CD8-positive, alpha-beta memory T cell (primary cell): ENCODE results near the gene KNDC1. TPM values are rescaled to one million over a fixed set of nuclear protein-coding genes. Genes with fewer than 3 reads are reported as not detected.

ENCODE experiments used
- CTCF ChIA-PET: fragments of 350-600 bp; sonication (Branson Sonifier 250); formaldehyde crosslinking; loops from one replicate; lab custom pipeline; 2021; ENCODE audit warnings: antibody characterized with exemption; lab: Charles Lee
- POLR2A ChIA-PET: fragments of 350-600 bp; sonication (Branson Sonifier 250); formaldehyde crosslinking; loops from one replicate; lab custom pipeline; 2021; ENCODE audit warnings: antibody characterized with exemption; lab: Charles Lee
- DNase-seq, 5 donors: peaks; one replicate each; pipeline versions ENCODE4 v3.0.0 to v3.0.0-alpha.2; 2020 to 2022; ENCODE audit warnings: mixed read lengths in 1 of 5
- H3K27ac ChIP-seq: one replicate; pipeline ENCODE4 v1.7.0; 2013; ENCODE audit warnings: low read depth, mild to moderate bottlenecking, low read length, moderate library complexity
- H3K27me3 ChIP-seq: 2 replicates; pipeline ENCODE4 v1.7.0; 2013; ENCODE audit warnings: low read length, mild to moderate bottlenecking; ENCODE audit not compliant: insufficient read depth, poor library complexity, severe bottlenecking
- H3K36me3 ChIP-seq: 2 replicates; pipeline ENCODE4 v1.7.0; 2013; ENCODE audit warnings: mild to moderate bottlenecking, low read length, moderate library complexity; ENCODE audit not compliant: insufficient read depth
- H3K4me1 ChIP-seq: 2 replicates; pipeline ENCODE4 v1.7.0; 2013; ENCODE audit warnings: mild to moderate bottlenecking, low read length, moderate library complexity; ENCODE audit not compliant: insufficient read depth
- H3K4me3 ChIP-seq: 2 replicates; pipeline ENCODE4 v1.7.0; 2013; ENCODE audit warnings: mild to moderate bottlenecking, low read length
- H3K9me3 ChIP-seq: 2 replicates; pipeline ENCODE4 v1.7.0; 2013; ENCODE audit warnings: mild to moderate bottlenecking, low read length
- H3K27ac Mint-ChIP-seq, 8 donors: one replicate each; pipeline ENCODE4 v1.8.0; 2020 to 2021; ENCODE audit warnings: mixed read lengths in 8 of 8, mild to moderate bottlenecking in 6 of 8, inconsistent platforms in 3 of 8, moderate library complexity in 3 of 8
- H3K27me3 Mint-ChIP-seq, 2 donors: one replicate each; pipeline ENCODE4 v1.8.0; 2020 to 2021; ENCODE audit warnings: mixed read lengths in 2 of 2, mild to moderate bottlenecking in 1 of 2, moderate library complexity in 1 of 2
- H3K36me3 Mint-ChIP-seq, 3 donors: one replicate each; pipeline ENCODE4 v1.8.0; 2020 to 2021; ENCODE audit warnings: mixed read lengths in 3 of 3, inconsistent platforms in 1 of 3, mild to moderate bottlenecking in 1 of 3
- H3K4me1 Mint-ChIP-seq, 3 donors: one replicate each; pipeline ENCODE4 v1.8.0; 2020 to 2021; ENCODE audit warnings: mixed read lengths in 3 of 3, inconsistent platforms in 1 of 3, mild to moderate bottlenecking in 1 of 3
- H3K4me3 Mint-ChIP-seq, 7 donors: one replicate each; pipeline ENCODE4 v1.8.0; 2020 to 2021; ENCODE audit warnings: mixed read lengths in 7 of 7, mild to moderate bottlenecking in 6 of 7, moderate library complexity in 4 of 7, inconsistent platforms in 2 of 7
- H3K9me3 Mint-ChIP-seq, 5 donors: one replicate each; pipeline ENCODE4 v1.8.0; 2020 to 2022; ENCODE audit warnings: mixed read lengths in 5 of 5, mild to moderate bottlenecking in 3 of 5, moderate library complexity in 2 of 5, inconsistent platforms in 1 of 5
- polyA plus RNA-seq: library from polyadenylated mRNA; unstranded; fragments of 300-500 nt; fragmentation: Illumina TruSeq; gene quantifications from one replicate; pipeline ENCODE4 v1.2.3, GENCODE V29; 2021
- total RNA-seq, 2 experiments: library from RNA; stranded (reverse); gene quantifications; one replicate each; pipeline ENCODE4 v1.2.3, GENCODE V29; 2021

KNDC1 gene
- total and polyA plus RNA-seq, 3 experiments from 2014 or later: 0.05 TPM; not detected in 2

GRCh38 chr10:133275684-133276092, 115.7 kb downstream of the KNDC1 start:
- H3K36me3 Mint-ChIP-seq: peaks cover 0 to 34% (median 0%) of the 10 kb centered on the region in 3 donors
- DNase-seq: peak in 3 of 5 donors; percentile 36 to 68 (median 44)
- peak overlapping the region; percentile 93 to 99 (median 96) for H3K27ac Mint-ChIP-seq
- H3K27ac ChIP-seq: peak overlapping the region; percentile 93
- H3K4me3 Mint-ChIP-seq: peak overlapping the region; percentile 88 to 97 (median 91)
- peaks cover 23 to 54% (median 34%) of the 10 kb centered on the region in 3 donors for H3K4me1 Mint-ChIP-seq
- POLR2A ChIA-PET: interaction anchor here (1.0 to 1.5 kb wide), 5 partner anchors 11 to 114 kb away, joined by 3 to 8 read pairs (median 5); no protein-coding TSS in a partner anchor
- H3K27me3 ChIP-seq: no peaks in the 10 kb centered on the region
- H3K9me3 ChIP-seq: no peaks in the 10 kb centered on the region
- CTCF ChIA-PET: interaction anchor here (0.8 to 3.5 kb wide), 9 partner anchors 9 to 131 kb away, joined by 3 to 17 read pairs (median 5); no protein-coding TSS in a partner anchor
- no peaks in the 10 kb centered on the region for H3K27me3 Mint-ChIP-seq
- H3K4me3 ChIP-seq: peak overlapping the region; percentile 88
- peaks cover 45% of the 10 kb centered on the region for H3K4me1 ChIP-seq
- H3K9me3 Mint-ChIP-seq: no peaks in the 10 kb centered on the region
- H3K36me3 ChIP-seq: peaks cover 3% of the 10 kb centered on the region

Other genes starting within 250 kb of the KNDC1 start
- gene CFAP46, start 217.6 kb upstream of the KNDC1 start, total RNA-seq: under 1 TPM in 1 of 2 experiments, not detected in 1; 0.09 TPM
- gene CFAP46, start 217.6 kb upstream of the KNDC1 start, polyA plus RNA-seq: not detected
- not detected for gene ADGRA1, start 72.3 kb upstream of the KNDC1 start, total RNA-seq
- gene ADGRA1, start 72.3 kb upstream of the KNDC1 start, polyA plus RNA-seq: not detected
- not detected for gene UTF1, start 70.0 kb downstream of the KNDC1 start, total RNA-seq
- not detected for gene UTF1, start 70.0 kb downstream of the KNDC1 start, polyA plus RNA-seq
- not detected for gene VENTX, start 77.6 kb downstream of the KNDC1 start, total RNA-seq
- gene VENTX, start 77.6 kb downstream of the KNDC1 start, polyA plus RNA-seq: not detected
- 10 to 100 TPM; 67.0 to 70.0 TPM for gene ADAM8, start 116.6 kb downstream of the KNDC1 start, total RNA-seq
- 74.9 TPM for gene ADAM8, start 116.6 kb downstream of the KNDC1 start, polyA plus RNA-seq
- 10 to 100 TPM; 67.9 to 68.1 TPM for gene TUBGCP2, start 148.7 kb downstream of the KNDC1 start, total RNA-seq
- 39.9 TPM for gene TUBGCP2, start 148.7 kb downstream of the KNDC1 start, polyA plus RNA-seq
- gene ZNF511, start 148.7 kb downstream of the KNDC1 start, total RNA-seq: 10 to 100 TPM; 82.2 to 83.2 TPM
- gene ZNF511, start 148.7 kb downstream of the KNDC1 start, polyA plus RNA-seq: 90.8 TPM
- gene CALY, start 176.7 kb downstream of the KNDC1 start, total RNA-seq: 1 to 10 TPM in 1 of 2 experiments, under 1 TPM in 1; 0.92 to 1.3 TPM
- 0.83 TPM for gene CALY, start 176.7 kb downstream of the KNDC1 start, polyA plus RNA-seq
- gene PRAP1, start 187.2 kb downstream of the KNDC1 start, total RNA-seq: not detected
- gene PRAP1, start 187.2 kb downstream of the KNDC1 start, polyA plus RNA-seq: not detected
- 10 to 100 TPM; 34.6 to 39.8 TPM for gene FUOM, start 197.8 kb downstream of the KNDC1 start, total RNA-seq
- gene FUOM, start 197.8 kb downstream of the KNDC1 start, polyA plus RNA-seq: 22.9 TPM
- gene ECHS1, start 213.1 kb downstream of the KNDC1 start, total RNA-seq: 10 to 100 TPM; 74.7 to 76.3 TPM
- gene ECHS1, start 213.1 kb downstream of the KNDC1 start, polyA plus RNA-seq: 103 TPM
- 1 to 10 TPM; 6.4 to 6.7 TPM for gene PAOX, start 219.0 kb downstream of the KNDC1 start, total RNA-seq
- 16.8 TPM for gene PAOX, start 219.0 kb downstream of the KNDC1 start, polyA plus RNA-seq
- gene MTG1, start 233.9 kb downstream of the KNDC1 start, total RNA-seq: 10 to 100 TPM; 53.9 to 54.6 TPM
- gene MTG1, start 233.9 kb downstream of the KNDC1 start, polyA plus RNA-seq: 38.5 TPM